ENCODE measurements around the gene SENP6.

DNA sequence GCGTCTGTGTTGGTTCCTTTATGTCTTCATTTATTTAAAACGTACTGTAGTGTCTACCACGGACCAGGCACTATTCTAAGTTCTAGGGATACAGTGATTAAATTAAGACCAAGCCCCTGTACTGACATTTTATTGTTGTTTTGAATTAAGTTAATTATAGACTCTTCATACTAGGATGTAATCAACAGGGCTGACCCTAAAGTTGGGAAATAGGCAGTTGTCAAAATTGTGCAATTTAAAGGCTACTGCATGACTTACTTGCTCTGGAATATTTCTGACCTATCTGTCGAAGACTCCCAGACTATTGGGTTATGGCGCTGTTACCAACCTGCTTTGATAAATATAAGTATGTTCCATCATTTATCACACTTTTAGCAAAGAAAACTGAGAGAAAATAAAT lies 154.0 kb downstream of the SENP6 start:
- TF ChIP-seq, protein P1, sequence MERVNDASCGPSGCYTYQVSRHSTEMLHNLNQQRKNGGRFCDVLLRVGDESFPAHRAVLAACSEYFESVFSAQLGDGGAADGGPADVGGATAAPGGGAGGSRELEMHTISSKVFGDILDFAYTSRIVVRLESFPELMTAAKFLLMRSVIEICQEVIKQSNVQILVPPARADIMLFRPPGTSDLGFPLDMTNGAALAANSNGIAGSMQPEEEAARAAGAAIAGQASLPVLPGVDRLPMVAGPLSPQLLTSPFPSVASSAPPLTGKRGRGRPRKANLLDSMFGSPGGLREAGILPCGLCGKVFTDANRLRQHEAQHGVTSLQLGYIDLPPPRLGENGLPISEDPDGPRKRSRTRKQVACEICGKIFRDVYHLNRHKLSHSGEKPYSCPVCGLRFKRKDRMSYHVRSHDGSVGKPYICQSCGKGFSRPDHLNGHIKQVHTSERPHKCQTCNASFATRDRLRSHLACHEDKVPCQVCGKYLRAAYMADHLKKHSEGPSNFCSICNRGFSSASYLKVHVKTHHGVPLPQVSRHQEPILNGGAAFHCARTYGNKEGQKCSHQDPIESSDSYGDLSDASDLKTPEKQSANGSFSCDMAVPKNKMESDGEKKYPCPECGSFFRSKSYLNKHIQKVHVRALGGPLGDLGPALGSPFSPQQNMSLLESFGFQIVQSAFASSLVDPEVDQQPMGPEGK (tag by site-specific recombination; IDR thresholded peaks at IDR 0.05): no peak
- TF ChIP-seq, protein P2, sequence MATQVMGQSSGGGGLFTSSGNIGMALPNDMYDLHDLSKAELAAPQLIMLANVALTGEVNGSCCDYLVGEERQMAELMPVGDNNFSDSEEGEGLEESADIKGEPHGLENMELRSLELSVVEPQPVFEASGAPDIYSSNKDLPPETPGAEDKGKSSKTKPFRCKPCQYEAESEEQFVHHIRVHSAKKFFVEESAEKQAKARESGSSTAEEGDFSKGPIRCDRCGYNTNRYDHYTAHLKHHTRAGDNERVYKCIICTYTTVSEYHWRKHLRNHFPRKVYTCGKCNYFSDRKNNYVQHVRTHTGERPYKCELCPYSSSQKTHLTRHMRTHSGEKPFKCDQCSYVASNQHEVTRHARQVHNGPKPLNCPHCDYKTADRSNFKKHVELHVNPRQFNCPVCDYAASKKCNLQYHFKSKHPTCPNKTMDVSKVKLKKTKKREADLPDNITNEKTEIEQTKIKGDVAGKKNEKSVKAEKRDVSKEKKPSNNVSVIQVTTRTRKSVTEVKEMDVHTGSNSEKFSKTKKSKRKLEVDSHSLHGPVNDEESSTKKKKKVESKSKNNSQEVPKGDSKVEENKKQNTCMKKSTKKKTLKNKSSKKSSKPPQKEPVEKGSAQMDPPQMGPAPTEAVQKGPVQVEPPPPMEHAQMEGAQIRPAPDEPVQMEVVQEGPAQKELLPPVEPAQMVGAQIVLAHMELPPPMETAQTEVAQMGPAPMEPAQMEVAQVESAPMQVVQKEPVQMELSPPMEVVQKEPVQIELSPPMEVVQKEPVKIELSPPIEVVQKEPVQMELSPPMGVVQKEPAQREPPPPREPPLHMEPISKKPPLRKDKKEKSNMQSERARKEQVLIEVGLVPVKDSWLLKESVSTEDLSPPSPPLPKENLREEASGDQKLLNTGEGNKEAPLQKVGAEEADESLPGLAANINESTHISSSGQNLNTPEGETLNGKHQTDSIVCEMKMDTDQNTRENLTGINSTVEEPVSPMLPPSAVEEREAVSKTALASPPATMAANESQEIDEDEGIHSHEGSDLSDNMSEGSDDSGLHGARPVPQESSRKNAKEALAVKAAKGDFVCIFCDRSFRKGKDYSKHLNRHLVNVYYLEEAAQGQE (tag by site-specific recombination; IDR thresholded peaks at IDR 0.05): no peak
- TF ChIP-seq ZNF184 (tag by site-specific recombination; IDR thresholded peaks at IDR 0.05): no peak

Data from HEK293 (cell line).